IMR-90 (cell line): ENCODE results near the gene DCP1A. TPM values are rescaled to one million over a fixed set of nuclear protein-coding genes. Genes with fewer than 3 reads are reported as not detected.

Source experiments
- ATAC-seq: fragments of 200-7000 bp; cut with Tn5 transposase; 2 replicates; pipeline ENCODE4 v1.9.1; 2020; ENCODE audit warnings: low read depth, mild to moderate bottlenecking, moderate library complexity
- BruUV-seq: library from RNA; stranded (reverse); fragments of 400-500 nt; replicated peaks from 2 replicates; lab custom pipeline; 2021; lab: Mats Ljungman, UMichigan
- CTCF ChIA-PET: fragments of 300-600 bp; formaldehyde crosslinking; extraction: SDS; loops from one replicate; lab custom pipeline; 2021; ENCODE audit warnings: antibody characterized with exemption; lab: Yijun Ruan, JAX
- POLR2A ChIA-PET: fragments of 300-600 bp; sonication (Branson Sonifier 250); formaldehyde crosslinking; loops from one replicate; lab custom pipeline; 2022; ENCODE audit warnings: antibody characterized with exemption; ENCODE audit not compliant: unreplicated experiment; lab: Charles Lee
- DNase-seq: peaks from one replicate; pipeline ENCODE4 v3.0.0; 2013
- H2AFZ ChIP-seq: replicated peaks from 2 replicates; pipeline ENCODE3; 2013; ENCODE audit warnings: low read length, mild to moderate bottlenecking; ENCODE audit not compliant: poor library complexity
- H2AK5ac ChIP-seq: 2 replicates; pipeline ENCODE4 v1.6.1; 2013; ENCODE audit warnings: low read depth, low read length, inconsistent platforms
- H2AK9ac ChIP-seq: replicated peaks from 2 replicates; pipeline ENCODE3; 2013; ENCODE audit warnings: mild to moderate bottlenecking, low read depth, low read length, moderate library complexity; ENCODE audit not compliant: poor library complexity
- H2BK120ac ChIP-seq: 2 replicates; pipeline ENCODE4 v1.6.1; 2013; ENCODE audit warnings: low read depth, low read length, inconsistent platforms
- H2BK15ac ChIP-seq: 3 replicates; pipeline ENCODE4 v1.6.1; 2013; ENCODE audit warnings: low read depth, low read length, inconsistent platforms
- H2BK20ac ChIP-seq: 2 replicates; pipeline ENCODE4 v1.6.1; 2013; ENCODE audit warnings: low read depth, mild to moderate bottlenecking, inconsistent platforms, low read length, moderate library complexity
- H2BK5ac ChIP-seq: 2 replicates; pipeline ENCODE4 v1.6.1; 2013; ENCODE audit warnings: mild to moderate bottlenecking, low read depth, low read length, inconsistent platforms; ENCODE audit not compliant: poor library complexity, severe bottlenecking
- H3K14ac ChIP-seq: replicated peaks from 2 replicates; pipeline ENCODE4 v1.6.1; 2013; ENCODE audit warnings: low read depth, low read length, inconsistent platforms
- H3K18ac ChIP-seq: 2 replicates; pipeline ENCODE4 v1.6.1; 2013; ENCODE audit warnings: low read depth, low read length, control low read depth
- H3K23ac ChIP-seq: 2 replicates; pipeline ENCODE4 v1.6.1; 2013; ENCODE audit warnings: low read depth, low read length, inconsistent platforms
- H3K27ac ChIP-seq: 2 replicates; pipeline ENCODE4 v1.5.1; 2013; ENCODE audit warnings: mild to moderate bottlenecking, control low read depth, low read length; ENCODE audit not compliant: insufficient read depth
- H3K27me3 ChIP-seq: 2 replicates; pipeline ENCODE4 v1.6.1; 2013; ENCODE audit warnings: low read length; ENCODE audit not compliant: control insufficient read depth, insufficient read depth
- H3K36me3 ChIP-seq: 2 replicates; pipeline ENCODE4 v1.6.1; 2013; ENCODE audit warnings: low read length, mixed read lengths; ENCODE audit not compliant: control insufficient read depth, insufficient read depth
- H3K4ac ChIP-seq: 2 replicates; pipeline ENCODE4 v1.6.1; 2013; ENCODE audit warnings: low read depth, low read length, inconsistent platforms
- H3K4me1 ChIP-seq: 2 replicates; pipeline ENCODE4 v1.6.1; 2013; ENCODE audit warnings: low read length, mixed read lengths; ENCODE audit not compliant: control insufficient read depth, insufficient read depth
- H3K4me2 ChIP-seq: 2 replicates; pipeline ENCODE4 v1.6.1; 2013; ENCODE audit warnings: low read depth, mild to moderate bottlenecking, control low read depth, low read length, moderate library complexity
- H3K4me3 ChIP-seq: 2 replicates; pipeline ENCODE4 v1.5.1; 2013; ENCODE audit warnings: low read depth, mild to moderate bottlenecking, control low read depth, low read length, moderate library complexity; ENCODE audit not compliant: insufficient read depth
- H3K56ac ChIP-seq: 2 replicates; pipeline ENCODE4 v1.6.1; 2013; ENCODE audit warnings: low read length, inconsistent platforms; ENCODE audit not compliant: insufficient read depth; ENCODE audit errors: extremely low read depth
- H3K79me1 ChIP-seq, 2 experiments: 2 replicates each; pipeline ENCODE4 v1.6.1; 2013; ENCODE audit warnings: low read length in 2 of 2, inconsistent platforms in 1 of 2, low read depth in 1 of 2
- H3K9ac ChIP-seq: 2 replicates; pipeline ENCODE4 v1.6.1; 2013; ENCODE audit warnings: low read depth, low read length, control low read depth
- H3K9me1 ChIP-seq: 2 replicates; pipeline ENCODE4 v1.6.1; 2013; ENCODE audit warnings: low read length, inconsistent platforms; ENCODE audit not compliant: insufficient read depth
- H3K9me3 ChIP-seq: 2 replicates; pipeline ENCODE4 v1.6.1; 2013; ENCODE audit warnings: low read length; ENCODE audit not compliant: control insufficient read depth, insufficient read depth
- H4K20me1 ChIP-seq: 2 replicates; pipeline ENCODE4 v1.6.1; 2013; ENCODE audit warnings: low read length, inconsistent platforms; ENCODE audit not compliant: insufficient read depth
- H4K5ac ChIP-seq: 2 replicates; pipeline ENCODE4 v1.6.1; 2013; ENCODE audit warnings: mild to moderate bottlenecking, low read depth, low read length, control low read depth
- H4K8ac ChIP-seq, 2 experiments: 2 replicates each; pipeline ENCODE4 v1.6.1; 2013; ENCODE audit warnings: low read depth in 2 of 2, low read length in 2 of 2, control low read depth in 1 of 2, inconsistent platforms in 1 of 2
- H4K91ac ChIP-seq: 2 replicates; pipeline ENCODE4 v1.6.1; 2013; ENCODE audit warnings: low read depth, low read length, inconsistent platforms; ENCODE audit not compliant: insufficient read depth
- FOS ChIP-seq: fragments of 150-350 bp; IDR thresholded peaks from 2 replicates; pipeline ENCODE4 v1.6.1; 2016; ENCODE audit warnings: low read depth, low read length
- NFE2L2 ChIP-seq: fragments of 150-350 bp; IDR thresholded peaks from 2 replicates; pipeline ENCODE4 v1.6.1; 2016; ENCODE audit warnings: low read depth, mild to moderate bottlenecking, low read length
- POLR2A ChIP-seq: IDR thresholded peaks from 2 replicates; pipeline ENCODE4 v1.6.1; 2012; ENCODE audit warnings: mild to moderate bottlenecking, low read depth, low read length
- WGBS, 2 experiments: methylation state at CpG; one replicate each; pipeline versions ENCODE4 v1.1.5 to v1.1.7; 2013; ENCODE audit warnings: missing lambda C conversion rate in 2 of 2; ENCODE audit not compliant: insufficient read length in 1 of 2; ENCODE audit errors: extremely low coverage in 2 of 2; 5-methylcytosine and 5-hydroxymethylcytosine counted together
- dilution Hi-C: fragments of 300-500 bp; cut with HindIII; formaldehyde crosslinking; loops from one replicate; pipeline ENCODE4 v1.14.3; 2018; ENCODE audit warnings: low sequenced_read_pairs; ENCODE audit not compliant: unreplicated experiment
- in situ Hi-C: fragments of 300-500 bp; cut with MboI; formaldehyde crosslinking; loops from 3 replicates; pipeline ENCODE4 v1.14.3; 2019; ENCODE audit warnings: low sequenced_read_pairs, inconsistent platforms, mixed read lengths
- intact Hi-C: fragments of 100-400 bp; cut with micrococcal nuclease; formaldehyde crosslinking; loops from 2 replicates; pipeline ENCODE4 v1.10.0; 2022
- polyA plus RNA-seq, 3 experiments: library from polyadenylated mRNA; depleted of rRNA; stranded (reverse); fragments of >200 nt; gene quantifications; 2 replicates each; pipeline ENCODE4 v1.2.3, GENCODE V29; 2012; ENCODE audit warnings: low replicate concordance in 1 of 3
- total RNA-seq: library from RNA; depleted of rRNA; stranded (reverse); fragments of >200 nt; gene quantifications from 2 replicates; pipeline ENCODE4 v1.2.3, GENCODE V29; 2012

The DCP1A gene
- total and polyA plus RNA-seq, 2 of the 4 experiments (the other 2 are of a cell fraction) = 13.2 to 30.1 TPM

DNA sequence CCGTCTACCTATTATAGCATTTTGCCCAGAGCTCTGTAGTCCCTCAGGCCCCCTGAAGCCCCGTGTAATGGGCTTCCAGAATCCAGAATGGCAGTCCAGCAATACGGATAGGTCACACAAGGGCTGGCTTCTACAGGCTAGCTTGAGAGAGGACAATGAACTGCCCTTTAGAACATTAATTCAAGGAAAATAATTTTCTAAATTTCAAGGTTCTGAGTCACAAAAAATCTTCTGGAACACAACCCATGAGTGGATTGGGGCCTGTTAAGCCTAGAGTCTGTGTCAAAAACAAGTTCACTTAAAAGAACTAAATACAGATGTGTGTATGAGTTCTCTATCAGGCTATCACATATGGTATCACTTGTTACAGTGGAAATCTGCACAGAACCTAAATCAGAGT is 28.8 kb downstream of the DCP1A start:
- Histone ChIP-seq H3K36me3 (peaks cover 13% of the 10 kb centered on the region), H4K91ac (no peak overlapping the region), H4K8ac (0 out of 4 replicates have a peak overlapping the region, but pooled peaks of 1 of the 2 experiments have one; percentile 4), H3K18ac (0 out of 2 replicates have a peak overlapping the region, but pooled peaks have one; percentile 20), H2AK9ac (no peak overlapping the region), H2BK120ac (no peak overlapping the region; the same call in 1 of the 2 replicates), H3K27me3 (no peaks in the 10 kb centered on the region), H4K5ac (peak overlapping the region; percentile 32), H2BK5ac (peak overlapping the region; percentile 59), H4K20me1 (0 out of 2 replicates have a peak, but pooled peaks cover 7% of the 10 kb centered on the region), H3K56ac (no peak overlapping the region), H3K14ac (no peak overlapping the region), H3K27ac (peak overlapping the region; percentile 66; the same call in 1 of the 2 replicates), H3K9me1 (no peaks in the 10 kb centered on the region), H3K9me3 (no peaks in the 10 kb centered on the region), H2BK15ac (no peak overlapping the region), H2AK5ac (no peak overlapping the region), H3K9ac (no peak overlapping the region), H2AFZ (no peak overlapping the region), H3K23ac (no peak overlapping the region), H3K79me1 (peaks cover 32 to 42% of the 10 kb centered on the region in 2 experiments), H3K4me3 (no peak overlapping the region), H3K4me2 (peak overlapping the region; percentile 15; the same call in 1 of the 2 replicates), H3K4ac (no peak overlapping the region), H2BK20ac (no peak overlapping the region), H3K4me1 (peaks cover 8% of the 10 kb centered on the region)
- in situ Hi-C loops (no loop called here), intact Hi-C loops (loop anchor here (10.0 kb wide), 1 partner anchor 176 kb away; the partner anchor contains the start of gene CACNA1D), dilution Hi-C loops (no loop called here)
- no TSS peak for BruUV-seq
- ATAC-seq (peak; percentile 88), DNase-seq (peak; percentile 69)
- ChIA-PET POLR2A (no interaction called here), CTCF (no interaction called here)
- no peak for TF ChIP-seq NFE2L2
- TF ChIP-seq FOS = no peak
- TF ChIP-seq POLR2A = no peak
- WGBS, 2 experiments = no CpG with 5 or more reads among the region's 3 CpGs
